ENCODE data around the gene ARHGEF25. TPM values are rescaled to one million over a fixed set of nuclear protein-coding genes. Genes with fewer than 3 reads are reported as not detected.
A peak's percentile ranks its signal among the peaks of the same experiment; 100 is the strongest.

The ARHGEF25 gene
- total RNA-seq, 4 donors from 2014 or later: 77.7 to 133 (median 111) TPM

DNA sequence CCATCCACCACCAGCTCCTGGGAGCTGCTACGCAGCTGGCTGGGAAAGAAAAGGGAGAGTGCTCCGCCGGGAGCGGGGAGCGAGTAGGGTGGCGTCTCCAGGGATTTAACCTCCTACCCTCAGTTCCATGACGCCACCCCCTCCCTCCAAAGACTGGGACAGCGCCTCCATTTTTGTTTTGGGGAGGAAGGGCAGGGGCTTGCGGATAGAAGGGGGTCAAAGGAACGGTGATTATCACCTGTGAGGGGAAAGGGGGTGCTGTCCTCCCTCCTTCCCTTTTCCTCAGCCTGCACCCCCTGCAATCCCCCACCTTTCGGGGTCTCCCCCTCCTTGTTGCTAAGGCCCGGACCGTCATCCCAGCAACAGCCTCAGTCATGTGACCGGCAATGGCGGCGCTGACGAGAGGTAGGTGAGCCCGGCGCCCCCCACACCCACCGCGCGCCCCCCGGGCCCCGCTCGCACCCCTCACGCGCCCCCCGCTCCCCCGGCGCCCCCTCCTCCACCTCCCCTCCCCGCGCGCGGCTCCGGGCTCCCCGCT lies 6.7 kb upstream of the ARHGEF25 start, which contains the start of gene DTX3:
TSS of gene DTX3 (plus strand) at position 371 of the 538 bp plus-strand sequence. CDS start 1,694 bp downstream, outside the sequence.
- Histone ChIP-seq H3K36me3 (peaks cover 17 to 67% (median 43%) of the 10 kb centered on the region in 4 donors), H3K4me1 (peaks cover 21 to 62% (median 48%) of the 10 kb centered on the region in 4 donors), H3K27ac (replicated peaks in 1 of 4) (peak within 1 kb of the TSS; percentile 96 to 99 (median 97)), H3K4me3 (peak within 1 kb of the TSS; percentile 70 to 84 (median 82)), H3K27me3 (no peaks in the 10 kb centered on the region), H3K9me3 (no peaks in the 10 kb centered on the region)
- intact Hi-C loops (cut with DNase I): no loop called here
- TF ChIP-seq CTCF (IDR thresholded peaks at IDR 0.05): no peak
- TF ChIP-seq POLR2AphosphoS5 (IDR thresholded peaks at IDR 0.05): peak in 1 of 2 donors; percentile 11
- no peak for TF ChIP-seq EP300 (IDR thresholded peaks at IDR 0.05)
- under 1% methylated on average over 17 of the region's 36 CpGs for WGBS
- no peak for DNase-seq (ENCODE audit: extremely low spot score)

DNA sequence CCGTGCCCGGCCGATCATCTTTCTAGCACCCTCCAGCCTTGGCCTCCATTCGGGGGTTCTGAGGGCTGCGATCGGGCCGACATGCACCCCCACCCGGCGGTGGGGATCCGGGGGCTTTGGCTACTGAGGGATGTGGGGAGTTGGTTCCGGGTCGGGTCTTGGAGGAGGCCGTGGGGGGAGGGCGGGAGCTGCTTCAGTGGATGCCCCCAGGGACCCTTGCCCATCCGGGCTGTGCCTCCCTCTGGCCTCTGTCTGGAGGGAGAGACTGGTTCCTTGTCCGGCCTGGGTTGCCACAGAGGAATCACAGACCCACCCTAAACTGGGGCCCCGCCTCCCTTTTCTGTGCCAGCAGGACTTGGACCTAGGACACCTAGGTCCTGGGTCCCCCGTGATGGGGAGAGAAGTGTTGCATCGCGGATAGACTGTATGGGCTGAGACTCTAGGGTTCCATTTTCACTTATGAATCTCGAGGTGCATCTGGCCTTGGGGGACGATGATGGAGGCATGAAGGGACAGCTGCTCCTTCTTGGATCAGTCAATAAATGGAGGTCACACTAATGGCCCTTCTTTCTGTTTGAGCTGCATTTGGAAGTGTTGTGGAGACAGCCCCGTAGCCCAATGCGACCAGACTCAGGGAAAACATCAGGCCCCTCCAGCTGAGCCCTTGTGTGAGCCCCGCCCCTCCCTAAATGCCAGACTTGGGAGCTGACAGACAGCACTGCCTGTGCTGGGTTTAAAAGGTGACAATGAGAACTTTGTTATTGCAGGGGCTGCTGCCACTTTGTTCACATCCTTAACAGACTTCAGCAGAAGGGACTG lies 6.0 kb upstream of the ARHGEF25 start:
- 11% methylated on average over 7 of the region's 25 CpGs for WGBS
- TF ChIP-seq POLR2AphosphoS5 (IDR thresholded peaks at IDR 0.05) (peak in 1 of 2 donors; percentile 51), CTCF (IDR thresholded peaks at IDR 0.05) (no peak), EP300 (IDR thresholded peaks at IDR 0.05) (no peak)
- Histone ChIP-seq H3K4me3 (peak overlapping the region; percentile 70 to 84 (median 82)), H3K36me3 (peaks cover 10 to 61% (median 39%) of the 10 kb centered on the region in 4 donors), H3K27me3 (no peaks in the 10 kb centered on the region), H3K4me1 (peaks cover 28 to 69% (median 54%) of the 10 kb centered on the region in 4 donors), H3K27ac (replicated peaks in 1 of 4) (peak overlapping the region; percentile 96 to 99 (median 97)), H3K9me3 (no peaks in the 10 kb centered on the region)
- DNase-seq (ENCODE audit: extremely low spot score): no peak
- intact Hi-C loops (cut with DNase I): no loop called here

DNA sequence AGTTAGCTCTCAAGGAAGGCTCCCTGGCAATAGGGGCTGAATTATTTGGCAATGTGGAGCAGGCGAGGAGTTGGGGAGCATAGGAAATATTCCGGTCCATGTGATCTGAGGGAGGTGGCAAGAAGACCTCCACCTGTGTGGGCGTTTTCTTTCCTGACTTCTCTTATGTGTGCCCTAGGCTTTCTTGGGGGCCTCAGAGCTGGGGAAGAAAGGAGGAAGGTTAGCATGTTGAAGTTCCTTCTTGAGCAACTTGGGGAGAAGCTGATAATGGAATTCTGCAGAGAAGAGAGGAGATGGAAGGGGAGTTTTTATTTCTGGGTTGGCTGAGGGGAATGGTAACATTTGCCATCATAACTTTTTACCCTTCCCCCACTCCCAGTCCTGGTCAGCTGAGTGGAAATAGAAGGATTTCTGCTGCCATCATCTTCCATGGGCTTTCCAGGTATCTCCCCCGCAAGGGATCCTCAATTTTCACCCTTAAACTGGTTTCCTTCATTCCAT lies 5.4 kb upstream of the ARHGEF25 start:
- H3K4me1 ChIP-seq: peaks cover 32 to 75% (median 61%) of the 10 kb centered on the region in 4 donors
- H3K27me3 ChIP-seq: peaks cover 0 to 3% (median 0%) of the 10 kb centered on the region in 4 donors
- H3K4me3 ChIP-seq: peak overlapping the region; percentile 70 to 84 (median 82)
- DNase-seq (ENCODE audit: extremely low spot score): no peak
- no peak for TF ChIP-seq EP300 (IDR thresholded peaks at IDR 0.05)
- no peak for TF ChIP-seq CTCF (IDR thresholded peaks at IDR 0.05)
- TF ChIP-seq POLR2A (IDR thresholded peaks at IDR 0.05; ENCODE audit: low read depth): no peak
- no peak for TF ChIP-seq POLR2AphosphoS5 (IDR thresholded peaks at IDR 0.05)
- no peaks in the 10 kb centered on the region for H3K9me3 ChIP-seq
- H3K36me3 ChIP-seq: peaks cover 6 to 54% (median 32%) of the 10 kb centered on the region in 4 donors
- intact Hi-C loops (cut with DNase I): no loop called here
- WGBS: 44% methylated on average over 4 of the region's 4 CpGs
- peak overlapping the region; percentile 96 to 99 (median 97) for H3K27ac ChIP-seq (replicated peaks in 1 of 4)

DNA sequence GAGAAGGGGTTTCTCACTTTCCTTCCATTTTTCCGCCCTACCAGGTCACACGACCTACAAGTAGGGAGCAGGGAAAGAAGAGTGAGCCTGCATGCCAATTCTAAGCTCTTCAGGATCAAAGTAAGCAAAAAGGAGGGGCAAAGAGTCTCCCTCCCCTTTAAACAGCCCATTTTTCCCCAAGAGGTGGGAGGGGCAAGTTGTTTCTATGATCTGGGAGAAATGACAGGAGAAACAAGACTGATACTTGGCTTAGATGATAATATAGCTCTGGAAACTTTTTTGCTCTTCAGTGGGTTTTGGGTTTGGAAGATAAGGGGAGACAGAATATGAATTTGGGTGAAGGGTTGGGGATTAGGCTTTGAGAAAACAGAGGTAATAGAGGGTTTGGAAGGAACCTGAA lies 4.8 kb upstream of the ARHGEF25 start:
- peak overlapping the region; percentile 96 to 99 (median 97) for H3K27ac ChIP-seq (replicated peaks in 1 of 4)

More for the DNA sequence above, 4.8 kb upstream of the ARHGEF25 start:
- no peaks in the 10 kb centered on the region for H3K9me3 ChIP-seq
- peaks cover 0 to 7% (median 0%) of the 10 kb centered on the region in 4 donors for H3K27me3 ChIP-seq
- DNase-seq (ENCODE audit: extremely low spot score): no peak
- H3K4me1 ChIP-seq: peaks cover 32 to 79% (median 65%) of the 10 kb centered on the region in 4 donors
- peaks cover 6 to 49% (median 27%) of the 10 kb centered on the region in 4 donors for H3K36me3 ChIP-seq
- 71% methylated on average over 2 of the region's 2 CpGs for WGBS
- TF ChIP-seq CTCF (IDR thresholded peaks at IDR 0.05): no peak
- no peak for TF ChIP-seq POLR2AphosphoS5 (IDR thresholded peaks at IDR 0.05)
- TF ChIP-seq POLR2A (IDR thresholded peaks at IDR 0.05; ENCODE audit: low read depth): no peak
- intact Hi-C loops (cut with DNase I): no loop called here
- H3K4me3 ChIP-seq: no peak overlapping the region
